Measurements from ENCODE around the gene SREK1. TPM values are rescaled to one million over a fixed set of nuclear protein-coding genes. Genes with fewer than 3 reads are reported as not detected.

Gene SREK1
- total RNA-seq, 1 experiment from 2014 or later: 38.4 TPM

DNA sequence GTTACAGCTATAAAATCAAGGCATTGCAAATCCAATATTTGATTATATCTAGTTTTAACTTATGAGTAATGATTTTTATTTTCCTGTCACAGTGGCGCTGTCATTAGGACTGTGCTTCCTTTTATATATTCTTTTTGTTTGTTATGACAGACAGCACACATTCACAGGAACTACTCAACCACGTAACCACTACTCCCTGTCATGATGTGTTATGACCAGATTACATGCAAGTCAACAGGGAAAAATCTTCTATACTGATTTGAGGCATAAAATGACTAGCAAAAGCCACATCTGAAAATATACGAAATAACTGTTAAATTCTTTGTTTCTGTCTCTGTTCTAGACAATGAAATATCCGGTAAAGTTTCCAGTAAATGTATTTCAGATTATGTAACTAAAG, 25.4 kb downstream of the SREK1 start (continued):
- TF ChIP-seq HMGXB4 (CRISPR knock-in tag; IDR thresholded peaks at IDR 0.05): no peak

DNA sequence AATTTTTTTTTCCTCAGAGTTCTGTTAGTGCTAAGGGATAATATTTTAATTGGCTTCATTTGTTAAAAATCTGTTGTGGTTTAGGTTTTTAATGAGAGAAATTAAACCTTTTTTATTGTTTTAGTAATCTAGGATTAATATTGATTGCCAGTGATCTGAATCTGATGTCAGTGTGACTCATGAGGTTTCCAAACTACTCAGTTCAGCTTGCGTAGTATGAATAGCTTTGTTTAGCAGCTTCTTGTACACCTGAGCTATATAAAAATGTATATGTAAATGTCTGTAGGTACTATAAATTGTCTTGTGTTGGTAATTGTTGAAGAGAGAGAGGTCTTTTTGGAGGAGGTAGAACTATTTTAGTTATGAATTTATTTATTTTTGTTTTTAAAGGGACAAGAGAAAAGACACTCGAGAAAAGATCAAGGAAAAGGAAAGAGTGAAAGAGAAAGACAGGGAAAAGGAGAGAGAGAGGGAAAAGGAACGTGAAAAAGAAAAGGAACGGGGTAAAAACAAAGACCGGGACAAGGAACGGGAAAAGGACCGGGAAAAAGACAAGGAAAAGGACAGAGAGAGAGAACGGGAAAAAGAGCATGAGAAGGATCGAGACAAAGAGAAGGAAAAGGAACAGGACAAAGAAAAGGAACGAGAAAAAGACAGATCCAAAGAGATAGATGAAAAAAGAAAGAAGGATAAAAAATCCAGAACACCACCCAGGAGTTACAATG, 26.3 kb downstream of the SREK1 start:
- no peaks in the 10 kb centered on the region for H3K4me1 Mint-ChIP-seq
- H3K27me3 Mint-ChIP-seq (ENCODE audit: low read depth): no peaks in the 10 kb centered on the region
- CTCF ChIA-PET: no interaction called here
- H3K36me3 Mint-ChIP-seq: peaks cover 38% of the 10 kb centered on the region
- DNase-seq (ENCODE audit: low spot score) (no peak), ATAC-seq (no peak)
- POLR2A ChIA-PET: interaction anchor here (0.6 kb wide), 1 partner anchor 447 kb away, joined by 7 read pairs; no protein-coding TSS in a partner anchor
- H3K9me3 Mint-ChIP-seq: no peaks in the 10 kb centered on the region
- H3K4me3 Mint-ChIP-seq: no peak overlapping the region
- no peak for TF ChIP-seq ETV6 (CRISPR knock-in tag; IDR thresholded peaks at IDR 0.05)
- TF ChIP-seq ZNF532 (CRISPR knock-in tag; IDR thresholded peaks at IDR 0.05; ENCODE audit: borderline replicate concordance): no peak
- H3K27ac Mint-ChIP-seq: peak overlapping the region; percentile 36

GRCh38 chr5:66171349-66172344, 27.5 kb downstream of the SREK1 start:
- no peak for TF ChIP-seq GTF2I (CRISPR knock-in tag; conservative IDR thresholded peaks at IDR 0.05)
- TF ChIP-seq, protein P1, sequence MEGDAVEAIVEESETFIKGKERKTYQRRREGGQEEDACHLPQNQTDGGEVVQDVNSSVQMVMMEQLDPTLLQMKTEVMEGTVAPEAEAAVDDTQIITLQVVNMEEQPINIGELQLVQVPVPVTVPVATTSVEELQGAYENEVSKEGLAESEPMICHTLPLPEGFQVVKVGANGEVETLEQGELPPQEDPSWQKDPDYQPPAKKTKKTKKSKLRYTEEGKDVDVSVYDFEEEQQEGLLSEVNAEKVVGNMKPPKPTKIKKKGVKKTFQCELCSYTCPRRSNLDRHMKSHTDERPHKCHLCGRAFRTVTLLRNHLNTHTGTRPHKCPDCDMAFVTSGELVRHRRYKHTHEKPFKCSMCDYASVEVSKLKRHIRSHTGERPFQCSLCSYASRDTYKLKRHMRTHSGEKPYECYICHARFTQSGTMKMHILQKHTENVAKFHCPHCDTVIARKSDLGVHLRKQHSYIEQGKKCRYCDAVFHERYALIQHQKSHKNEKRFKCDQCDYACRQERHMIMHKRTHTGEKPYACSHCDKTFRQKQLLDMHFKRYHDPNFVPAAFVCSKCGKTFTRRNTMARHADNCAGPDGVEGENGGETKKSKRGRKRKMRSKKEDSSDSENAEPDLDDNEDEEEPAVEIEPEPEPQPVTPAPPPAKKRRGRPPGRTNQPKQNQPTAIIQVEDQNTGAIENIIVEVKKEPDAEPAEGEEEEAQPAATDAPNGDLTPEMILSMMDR (IDR thresholded peaks at IDR 0.05): 0 out of 2 replicates have a peak, but pooled peaks have one; percentile 12
- DNase-seq (ENCODE audit: low spot score) (no peak), ATAC-seq (no peak)
- no peaks in the 10 kb centered on the region for H3K27me3 Mint-ChIP-seq (ENCODE audit: low read depth)
- no peak overlapping the region for H3K4me3 Mint-ChIP-seq
- CTCF ChIA-PET: interaction anchor here (0.6 to 1.0 kb wide), 9 partner anchors 8 to 398 kb away, joined by 3 to 7 read pairs (median 4); no protein-coding TSS in a partner anchor
- H3K9me3 Mint-ChIP-seq: no peaks in the 10 kb centered on the region
- POLR2A ChIA-PET: no interaction called here
- no peaks in the 10 kb centered on the region for H3K4me1 Mint-ChIP-seq
- H3K27ac Mint-ChIP-seq: no peak overlapping the region
- H3K36me3 Mint-ChIP-seq: peaks cover 39% of the 10 kb centered on the region

- POLR2A ChIA-PET: no interaction called here
- TF ChIP-seq, protein P2, sequence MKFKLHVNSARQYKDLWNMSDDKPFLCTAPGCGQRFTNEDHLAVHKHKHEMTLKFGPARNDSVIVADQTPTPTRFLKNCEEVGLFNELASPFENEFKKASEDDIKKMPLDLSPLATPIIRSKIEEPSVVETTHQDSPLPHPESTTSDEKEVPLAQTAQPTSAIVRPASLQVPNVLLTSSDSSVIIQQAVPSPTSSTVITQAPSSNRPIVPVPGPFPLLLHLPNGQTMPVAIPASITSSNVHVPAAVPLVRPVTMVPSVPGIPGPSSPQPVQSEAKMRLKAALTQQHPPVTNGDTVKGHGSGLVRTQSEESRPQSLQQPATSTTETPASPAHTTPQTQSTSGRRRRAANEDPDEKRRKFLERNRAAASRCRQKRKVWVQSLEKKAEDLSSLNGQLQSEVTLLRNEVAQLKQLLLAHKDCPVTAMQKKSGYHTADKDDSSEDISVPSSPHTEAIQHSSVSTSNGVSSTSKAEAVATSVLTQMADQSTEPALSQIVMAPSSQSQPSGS (CRISPR knock-in tag; IDR thresholded peaks at IDR 0.05; ENCODE audit: borderline replicate concordance, low read depth): no peak
- TF ChIP-seq HMGA2 (CRISPR knock-in tag; IDR thresholded peaks at IDR 0.05): no peak
- TF ChIP-seq TP53 (CRISPR knock-in tag; IDR thresholded peaks at IDR 0.05): no peak
- TF ChIP-seq MLX (CRISPR knock-in tag; IDR thresholded peaks at IDR 0.05): no peak
- TF ChIP-seq, protein P1 (IDR thresholded peaks at IDR 0.05): no peak
- no peak for TF ChIP-seq USF2 (CRISPR knock-in tag; IDR thresholded peaks at IDR 0.05)
- TF ChIP-seq TCF7 (CRISPR knock-in tag; IDR thresholded peaks at IDR 0.05; ENCODE audit: low read depth): no peak
- no peak for TF ChIP-seq MYBL2 (CRISPR knock-in tag; IDR thresholded peaks at IDR 0.05)
Observed at GRCh38 chr5:66174338-66174737, 30.2 kb downstream of the SREK1 start.

More at GRCh38 chr5:66174338-66174737, 30.2 kb downstream of the SREK1 start:
- DNase-seq (ENCODE audit: low spot score) (no peak), ATAC-seq (no peak)
- CTCF ChIA-PET: interaction anchor here (0.7 to 1.1 kb wide), 5 partner anchors 8 to 583 kb away, joined by 3 read pairs; no protein-coding TSS in a partner anchor
- Mint-ChIP-seq H3K27ac (no peak overlapping the region), H3K36me3 (peaks cover 60% of the 10 kb centered on the region), H3K4me1 (no peaks in the 10 kb centered on the region), H3K4me3 (no peak overlapping the region), H3K27me3 (ENCODE audit: low read depth) (no peaks in the 10 kb centered on the region), H3K9me3 (no peaks in the 10 kb centered on the region)
